Activated T-helper 2 cell treated with anti-CD3 and anti-CD28 coated beads, Interferon-gamma antibody, Interleukin-2, Interleukin-4, amounts not matched to agents 10 μg/mL and 5 μg/mL and 100 μg/mL, durations not matched to agents 14 hours and 24 hours and 36 hours (primary cell): ENCODE results near the gene TTLL1. TPM values are rescaled to one million over a fixed set of nuclear protein-coding genes. Genes with fewer than 3 reads are reported as not detected.
"Not testable (repeated sequence)": the region's sequence is repeated elsewhere in the genome, so short reads cannot be mapped to it uniquely, and the experiment has no call there.

ENCODE experiments used
- DNase-seq: peaks from one replicate; pipeline ENCODE4 v3.0.0; 2021; ENCODE audit warnings: low spot score
- H3K27ac Mint-ChIP-seq: one replicate; pipeline ENCODE4 v1.8.0; 2021; ENCODE audit warnings: mixed read lengths
- H3K27me3 Mint-ChIP-seq: one replicate; pipeline ENCODE4 v1.8.0; 2021; ENCODE audit warnings: low read depth, mixed read lengths
- H3K36me3 Mint-ChIP-seq: one replicate; pipeline ENCODE4 v1.8.0; 2021; ENCODE audit warnings: low read depth, mixed read lengths
- H3K4me1 Mint-ChIP-seq: one replicate; pipeline ENCODE4 v1.8.0; 2021; ENCODE audit warnings: low read depth, mixed read lengths
- H3K4me3 Mint-ChIP-seq: one replicate; pipeline ENCODE4 v1.8.0; 2021; ENCODE audit warnings: low read depth, mild to moderate bottlenecking, moderate library complexity, mixed read lengths
- H3K9me3 Mint-ChIP-seq: one replicate; pipeline ENCODE4 v1.8.0; 2021; ENCODE audit warnings: mixed read lengths
- intact Hi-C: fragments of 100-400 bp; cut with micrococcal nuclease; formaldehyde crosslinking; loops from one replicate; pipeline ENCODE4 v1.15.1; 2023
- total RNA-seq: library from RNA; stranded (reverse); gene quantifications from 2 replicates; pipeline ENCODE4 v1.2.3, GENCODE V29; 2022

Gene TTLL1
- total RNA-seq, 1 donor from 2014 or later, result 3.4 TPM

GRCh38 chr22:43126501-43127165, 37.4 kb upstream of the TTLL1 start:
- intact Hi-C loops, result no loop called here
- H3K4me1 Mint-ChIP-seq, result no peaks in the 10 kb centered on the region
- no peaks in the 10 kb centered on the region for H3K27me3 Mint-ChIP-seq
- no peak overlapping the region for H3K4me3 Mint-ChIP-seq
- H3K27ac Mint-ChIP-seq, result no peak overlapping the region
- H3K36me3 Mint-ChIP-seq, result no peaks in the 10 kb centered on the region
- H3K9me3 Mint-ChIP-seq, result no peaks in the 10 kb centered on the region
- DNase-seq, result no peak

DNA sequence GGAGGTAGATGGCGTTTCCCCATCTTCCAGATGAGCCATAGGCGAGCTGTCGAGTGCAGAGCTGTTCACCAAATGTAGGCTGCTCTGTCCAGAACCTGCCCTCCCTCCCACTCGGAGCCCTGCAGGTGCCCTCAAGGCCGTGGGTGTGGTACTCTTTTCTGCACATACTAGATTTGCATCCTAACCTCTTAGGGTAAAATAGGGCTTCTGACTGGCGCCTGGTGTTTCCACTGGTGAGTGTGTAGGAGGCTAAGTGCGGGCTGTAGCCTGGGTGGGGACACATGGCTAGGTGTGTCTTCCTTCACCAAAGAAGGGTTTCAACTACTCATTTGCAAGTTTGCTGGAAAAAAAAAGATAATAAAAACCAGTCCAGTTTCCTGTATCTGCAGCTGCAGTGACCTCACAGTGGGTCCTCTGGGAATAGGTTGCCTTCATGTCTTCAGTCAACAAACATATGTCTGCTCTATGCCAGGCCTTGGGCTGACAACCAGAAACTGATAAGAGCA, 29.8 kb upstream of the TTLL1 start:
- H3K4me3 Mint-ChIP-seq, result no peak overlapping the region
- intact Hi-C loops, result no loop called here
- H3K36me3 Mint-ChIP-seq, result no peaks in the 10 kb centered on the region
- H3K4me1 Mint-ChIP-seq, result peaks cover 1% of the 10 kb centered on the region
- H3K9me3 Mint-ChIP-seq, result no peaks in the 10 kb centered on the region
- no peak for DNase-seq
- no peaks in the 10 kb centered on the region for H3K27me3 Mint-ChIP-seq
- no peak overlapping the region for H3K27ac Mint-ChIP-seq

DNA sequence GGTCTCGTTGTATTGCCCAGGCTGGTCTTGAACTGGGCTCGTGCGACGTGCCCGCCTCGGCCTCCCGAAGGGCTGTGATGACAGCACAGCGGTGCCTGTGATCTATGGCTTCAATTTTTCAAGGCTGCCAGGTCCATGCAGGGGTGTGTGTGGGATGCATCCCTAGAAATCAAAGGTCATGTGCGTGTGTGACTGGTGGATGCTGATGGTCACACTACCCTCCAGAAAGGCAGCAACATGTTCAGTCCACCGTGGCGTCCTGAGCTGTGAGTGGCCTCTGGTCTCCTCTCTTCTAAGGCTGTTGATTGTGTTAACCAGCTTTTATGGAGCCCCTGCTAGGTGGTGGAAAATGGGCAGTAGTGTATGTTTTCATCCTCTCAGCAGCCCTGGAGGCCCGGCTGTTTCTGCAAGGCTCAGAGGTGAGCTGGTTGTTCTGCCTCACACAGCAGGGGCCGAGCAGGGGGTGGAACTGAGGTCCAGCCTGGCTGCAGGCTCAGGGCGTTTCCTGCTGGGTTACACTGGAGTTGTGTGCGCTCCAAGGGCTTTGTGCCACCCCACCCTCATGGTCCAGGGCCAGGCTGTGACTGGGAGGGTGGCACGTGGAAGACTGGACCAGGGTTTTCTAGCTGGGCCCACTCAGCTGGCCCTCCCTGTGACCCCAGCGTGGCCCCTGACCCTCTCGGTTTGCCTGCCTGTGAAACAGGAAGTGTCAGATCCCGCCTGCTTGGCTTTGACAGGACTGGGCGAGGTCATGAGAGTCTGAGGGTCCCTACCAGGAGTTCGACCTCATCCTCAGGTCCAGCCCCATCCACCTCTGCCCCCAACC, 29.0 kb upstream of the TTLL1 start:
- Mint-ChIP-seq H3K4me3 (no peak overlapping the region), H3K9me3 (no peaks in the 10 kb centered on the region), H3K27me3 (peaks cover 5% of the 10 kb centered on the region), H3K4me1 (peaks cover 1% of the 10 kb centered on the region), H3K27ac (no peak overlapping the region), H3K36me3 (no peaks in the 10 kb centered on the region)
- intact Hi-C loops, result no loop called here
- no peak for DNase-seq

DNA sequence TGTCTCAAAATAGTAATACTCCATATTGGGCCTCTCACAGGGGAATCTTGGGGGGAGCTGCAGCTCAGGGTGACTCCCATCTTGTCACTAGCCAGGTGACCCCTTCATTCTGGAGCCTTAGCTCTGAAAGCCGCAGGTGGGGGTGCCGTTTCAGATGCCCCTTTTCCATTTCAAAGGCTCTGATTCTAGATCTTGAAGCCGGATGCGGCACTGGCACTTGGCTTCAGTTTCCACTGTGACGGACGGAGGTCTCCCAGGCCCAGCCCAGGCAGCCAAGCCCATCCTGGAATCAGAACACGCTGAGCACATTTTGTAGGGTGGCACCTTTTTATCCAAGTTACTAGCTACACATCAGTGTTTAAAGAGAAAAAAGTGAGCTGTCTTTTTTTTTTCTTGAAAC, 27.7 kb upstream of the TTLL1 start:
- Mint-ChIP-seq H3K4me1 (peaks cover 1% of the 10 kb centered on the region), H3K27me3 (peaks cover 10% of the 10 kb centered on the region), H3K36me3 (no peaks in the 10 kb centered on the region), H3K4me3 (no peak overlapping the region), H3K9me3 (no peaks in the 10 kb centered on the region), H3K27ac (no peak overlapping the region)
- intact Hi-C loops, result no loop called here
- DNase-seq, result no peak

GRCh38 chr22:43114958-43115357, 25.8 kb upstream of the TTLL1 start:
- Mint-ChIP-seq H3K27me3 (peaks cover 19% of the 10 kb centered on the region), H3K4me1 (peaks cover 4% of the 10 kb centered on the region)
- intact Hi-C loops, result no loop called here

DNA sequence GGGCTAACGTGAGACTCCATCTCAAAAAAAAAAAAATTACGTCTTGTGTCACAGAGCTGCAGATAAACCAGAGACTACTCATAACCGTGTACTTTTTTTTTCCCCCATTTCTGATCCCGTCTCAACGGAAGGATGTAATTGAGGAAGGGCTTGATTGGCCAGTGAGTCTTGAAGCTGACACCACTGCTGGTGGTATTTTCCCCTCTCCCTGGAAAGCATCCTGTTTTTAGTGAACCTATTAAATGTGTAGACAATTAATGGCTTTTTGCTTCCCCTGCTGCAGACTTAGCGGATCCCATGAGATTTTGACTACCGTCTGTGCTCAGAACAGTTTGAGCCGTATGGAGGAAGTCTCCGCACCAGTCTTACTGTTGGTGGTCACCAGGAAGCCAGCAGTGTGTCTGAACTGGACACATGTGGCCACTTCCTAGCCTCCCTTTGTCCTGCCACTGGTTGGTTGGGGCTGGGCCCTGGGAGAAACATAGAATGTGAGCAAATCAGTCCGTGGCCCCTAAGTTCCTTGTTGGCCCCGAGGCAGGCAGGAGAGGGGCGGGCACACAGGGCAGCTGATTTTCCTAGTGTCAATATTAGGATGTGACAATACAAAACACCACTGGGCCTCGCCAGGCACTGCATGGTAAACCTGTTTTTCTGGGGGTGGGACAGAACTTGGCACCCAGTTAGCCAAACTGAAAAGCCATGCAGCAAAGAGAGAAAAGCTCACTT, 24.5 kb upstream of the TTLL1 start:
- Mint-ChIP-seq H3K27me3 (peaks cover 28% of the 10 kb centered on the region), H3K36me3 (no peaks in the 10 kb centered on the region), H3K4me1 (peaks cover 3% of the 10 kb centered on the region), H3K4me3 (no peak overlapping the region), H3K9me3 (no peaks in the 10 kb centered on the region), H3K27ac (no peak overlapping the region)
- intact Hi-C loops, result no loop called here
- DNase-seq, result no peak

More at GRCh38 chr22:43114958-43115357, 25.8 kb upstream of the TTLL1 start:
- Mint-ChIP-seq H3K4me3 (no peak overlapping the region), H3K27ac (no peak overlapping the region), H3K36me3 (no peaks in the 10 kb centered on the region), H3K9me3 (no peaks in the 10 kb centered on the region)
- DNase-seq, result no peak

- Mint-ChIP-seq H3K27me3 (peaks cover 28% of the 10 kb centered on the region), H3K27ac (no peak overlapping the region), H3K4me3 (peak overlapping the region; percentile 56), H3K36me3 (no peaks in the 10 kb centered on the region), H3K4me1 (peaks cover 3% of the 10 kb centered on the region), H3K9me3 (no peaks in the 10 kb centered on the region)
- DNase-seq, result peak; percentile 20
- intact Hi-C loops, result no loop called here
These were observed 21.9 kb upstream of the TTLL1 start for GRCh38 chr22:43110927-43111623.

GRCh38 chr22:43110444-43110926, 21.3 kb upstream of the TTLL1 start, which contains the start of gene BIK:
Gene BIK, plus strand, starts transcription at chr22:43110750. Its CDS starts 13,273 bp downstream, at chr22:43124023.
- peak within 1 kb of the TSS; percentile 71 for H3K4me3 Mint-ChIP-seq
- H3K27me3 Mint-ChIP-seq, result peaks cover 28% of the 10 kb centered on the region
- no peaks in the 10 kb centered on the region for H3K36me3 Mint-ChIP-seq
- H3K27ac Mint-ChIP-seq, result no peak within 1 kb of the TSS
- intact Hi-C loops, result no loop called here
- H3K4me1 Mint-ChIP-seq, result peaks cover 3% of the 10 kb centered on the region
- no peaks in the 10 kb centered on the region for H3K9me3 Mint-ChIP-seq
- DNase-seq, result peak; percentile 26

DNA sequence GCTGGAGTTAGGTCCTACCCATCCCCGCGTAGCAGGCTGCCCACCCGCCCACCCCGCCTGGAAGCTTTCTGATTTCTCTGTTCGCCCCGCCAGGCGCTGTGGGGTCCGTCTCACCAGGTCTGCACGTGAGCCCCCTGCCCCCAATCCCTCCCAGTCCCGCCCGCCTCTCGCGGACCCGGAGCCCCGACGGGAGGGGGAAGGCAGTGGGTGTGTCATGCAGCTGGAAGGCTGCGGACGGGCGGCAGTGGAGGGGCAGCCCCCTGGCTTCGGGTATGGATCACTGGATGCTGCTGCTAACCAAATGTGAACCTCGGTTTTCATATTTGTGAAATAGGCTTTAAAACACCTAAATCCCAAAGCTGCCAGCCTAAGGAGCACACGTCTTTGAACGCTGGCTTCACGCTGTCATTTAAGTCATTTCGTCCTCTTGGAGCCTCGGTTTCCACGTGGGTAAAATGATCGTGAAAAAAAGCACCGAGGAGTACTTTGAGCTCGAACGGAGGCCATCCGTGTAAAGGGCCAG, 20.8 kb upstream of the TTLL1 start:
- no peaks in the 10 kb centered on the region for H3K9me3 Mint-ChIP-seq
- peaks cover 3% of the 10 kb centered on the region for H3K4me1 Mint-ChIP-seq
- H3K36me3 Mint-ChIP-seq, result no peaks in the 10 kb centered on the region
- peak overlapping the region; percentile 71 for H3K4me3 Mint-ChIP-seq
- H3K27me3 Mint-ChIP-seq, result peaks cover 28% of the 10 kb centered on the region
- no peak for DNase-seq
- H3K27ac Mint-ChIP-seq, result no peak overlapping the region
- intact Hi-C loops, result no loop called here

- DNase-seq, result no peak
- Mint-ChIP-seq H3K4me3 (peak overlapping the region; percentile 21), H3K4me1 (peaks cover 5% of the 10 kb centered on the region), H3K36me3 (no peaks in the 10 kb centered on the region), H3K9me3 (no peaks in the 10 kb centered on the region), H3K27me3 (peaks cover 28% of the 10 kb centered on the region), H3K27ac (no peak overlapping the region)
- intact Hi-C loops, result no loop called here
These were observed 20.3 kb upstream of the TTLL1 start for GRCh38 chr22:43109511-43109910.

DNA sequence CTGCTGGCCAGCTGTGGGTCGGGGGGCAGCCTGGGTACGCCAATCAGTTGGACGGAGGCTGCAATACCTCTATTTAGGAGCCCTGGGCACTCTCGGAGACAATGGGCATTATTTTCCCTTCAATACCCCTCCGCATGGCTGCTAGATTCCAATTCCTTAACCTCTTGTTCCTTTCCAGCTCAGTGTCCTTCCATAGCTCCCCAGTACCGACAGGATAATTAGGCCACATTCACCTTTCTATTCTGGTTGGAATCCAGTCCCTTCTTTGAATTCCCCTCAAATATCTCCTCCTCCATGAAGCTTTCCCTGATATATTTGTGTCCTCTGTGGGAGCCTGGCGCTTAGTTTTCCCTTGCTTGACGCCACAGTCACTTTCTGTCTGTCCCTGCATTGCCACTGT, 17.1 kb upstream of the TTLL1 start:
- H3K4me3 Mint-ChIP-seq, result no peak overlapping the region

GRCh38 chr22:43104950-43105349, 15.8 kb upstream of the TTLL1 start:
- H3K36me3 Mint-ChIP-seq, H3K27me3 Mint-ChIP-seq, H3K4me3 Mint-ChIP-seq, DNase-seq, intact Hi-C loops, H3K27ac Mint-ChIP-seq, H3K9me3 Mint-ChIP-seq: not testable (repeated sequence)
- peaks cover 18% of the 10 kb centered on the region for H3K4me1 Mint-ChIP-seq

More for the DNA sequence above, 17.1 kb upstream of the TTLL1 start:
- intact Hi-C loops, result no loop called here
- Mint-ChIP-seq H3K36me3 (no peaks in the 10 kb centered on the region), H3K9me3 (no peaks in the 10 kb centered on the region), H3K27ac (no peak overlapping the region), H3K4me1 (peaks cover 15% of the 10 kb centered on the region), H3K27me3 (peaks cover 13% of the 10 kb centered on the region)
- no peak for DNase-seq
